SK-N-SH treated with all-trans-retinoic acid at 6 μM for 48 hours (cell line): ENCODE results near the gene USE1.

Source experiments
- BACH2 ChIP-seq: fragments of 250-450 bp; sonication (Bioruptor Pico); IDR thresholded peaks from 2 replicates; pipeline ENCODE4 v1.9.0; 2021; ENCODE audit warnings: mild to moderate bottlenecking, borderline replicate concordance
- CSDC2 ChIP-seq: fragments of 250-450 bp; sonication (Bioruptor Pico); IDR thresholded peaks from 2 replicates; pipeline ENCODE4 v1.5.0; 2020; ENCODE audit warnings: mild to moderate bottlenecking, moderate library complexity
- CSRNP3 ChIP-seq: fragments of 250-450 bp; sonication (Bioruptor Pico); IDR thresholded peaks from 2 replicates; pipeline ENCODE4 v1.5.1; 2021; ENCODE audit warnings: mild to moderate bottlenecking, moderate library complexity
- PATZ1 ChIP-seq: fragments of 250-450 bp; sonication (Bioruptor Pico); IDR thresholded peaks from 2 replicates; pipeline ENCODE4 v1.8.0; 2020; ENCODE audit warnings: mild to moderate bottlenecking, moderate library complexity, borderline replicate concordance
- PPARA ChIP-seq: fragments of 250-450 bp; sonication (Bioruptor Pico); IDR thresholded peaks from 2 replicates; pipeline ENCODE4 v1.5.0; 2020; ENCODE audit warnings: mild to moderate bottlenecking, borderline replicate concordance
- RARB ChIP-seq: fragments of 250-450 bp; sonication (Bioruptor Pico); IDR thresholded peaks from 2 replicates; pipeline ENCODE4 v1.8.0; 2021; ENCODE audit warnings: mild to moderate bottlenecking, moderate library complexity
- TOX ChIP-seq: fragments of 250-450 bp; sonication (Bioruptor Pico); IDR thresholded peaks from 2 replicates; pipeline ENCODE4 v1.8.0; 2021; ENCODE audit warnings: mild to moderate bottlenecking, moderate library complexity, borderline replicate concordance
- ZFP3 ChIP-seq: fragments of 250-450 bp; sonication (Bioruptor Pico); IDR thresholded peaks from 2 replicates; pipeline ENCODE4 v1.5.0; 2020; ENCODE audit warnings: mild to moderate bottlenecking, moderate library complexity

DNA sequence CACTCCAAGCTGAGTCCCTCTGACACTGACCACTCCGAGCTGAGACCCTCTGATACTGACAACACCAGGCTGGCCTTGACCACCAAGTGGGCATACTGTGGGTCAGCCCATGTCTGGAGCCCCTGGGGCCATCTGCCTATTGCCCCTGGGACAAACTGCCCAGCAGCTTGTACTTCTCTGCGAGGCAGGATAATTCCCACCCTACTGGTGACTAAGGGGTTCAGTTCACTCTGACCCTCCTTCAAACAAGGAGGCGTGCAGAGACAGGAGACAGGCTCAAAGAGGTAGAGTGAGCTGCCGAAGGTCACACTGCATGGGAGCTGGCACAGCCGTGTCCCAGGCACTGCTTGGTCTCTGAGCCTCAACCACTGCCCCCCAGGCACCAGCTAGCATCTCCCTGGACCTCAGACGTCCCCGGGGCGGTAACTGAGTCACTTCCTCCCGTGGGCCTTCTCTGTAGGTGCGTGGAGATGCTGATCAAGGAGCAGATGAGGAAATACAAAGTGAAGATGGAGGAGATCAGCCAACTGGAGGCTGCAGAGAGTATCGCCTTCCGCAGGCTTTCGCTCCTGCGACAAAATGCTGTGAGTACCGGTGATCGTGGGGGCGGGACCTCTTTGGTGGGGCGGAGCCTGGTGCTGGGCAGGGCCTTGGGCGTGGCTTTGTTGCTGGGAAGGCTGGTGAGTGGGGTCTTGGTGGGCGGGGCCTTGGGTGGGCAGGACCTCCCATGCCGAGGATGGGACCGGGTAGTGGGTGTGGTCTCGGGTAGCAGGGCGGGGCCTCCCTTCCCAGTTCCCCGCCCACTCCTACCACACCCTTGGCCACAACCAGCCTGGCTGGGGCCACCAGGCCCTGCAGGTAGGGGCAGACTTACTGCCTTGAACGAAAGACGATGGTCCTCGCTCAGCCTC is 5.8 kb upstream of the USE1 start:
- TF ChIP-seq ZFP3 (CRISPR knock-in tag) (no peak), PPARA (CRISPR knock-in tag) (no peak), RARB (CRISPR knock-in tag) (no peak), BACH2 (CRISPR knock-in tag) (no peak), PATZ1 (no peak), CSRNP3 (no peak), TOX (CRISPR knock-in tag) (no peak), CSDC2 (CRISPR knock-in tag) (no peak)
